Skeletal muscle tissue (tissue), 4 donors: ENCODE results near the gene NFATC1. TPM values are rescaled to one million over a fixed set of nuclear protein-coding genes. Genes with fewer than 3 reads are reported as not detected.

Experiments used
- H3K27ac ChIP-seq: one replicate; pipeline ENCODE4 v1.7.0; 2013; ENCODE audit warnings: mild to moderate bottlenecking, low read depth, low read length, inconsistent platforms
- H3K27me3 ChIP-seq, 3 donors: one replicate each; pipeline ENCODE4 v1.7.0; 2013; ENCODE audit warnings: low read length in 3 of 3; ENCODE audit not compliant: control insufficient read depth in 3 of 3, insufficient read depth in 3 of 3
- H3K36me3 ChIP-seq, 3 donors: one replicate each; pipeline ENCODE4 v1.7.0; 2013; ENCODE audit warnings: low read length in 3 of 3; ENCODE audit not compliant: control insufficient read depth in 3 of 3, insufficient read depth in 3 of 3
- H3K4me1 ChIP-seq, 3 donors: one replicate each; pipeline ENCODE4 v1.7.0; 2013; ENCODE audit warnings: low read length in 3 of 3, mild to moderate bottlenecking in 3 of 3; ENCODE audit not compliant: control insufficient read depth in 3 of 3, insufficient read depth in 3 of 3
- H3K4me3 ChIP-seq, 3 donors: one replicate each; pipeline ENCODE4 v1.7.0; 2013; ENCODE audit warnings: low read length in 3 of 3
- H3K9ac ChIP-seq, 3 donors: one replicate each; pipeline ENCODE4 v1.7.0; 2013; ENCODE audit warnings: low read length in 3 of 3, mild to moderate bottlenecking in 3 of 3, moderate library complexity in 2 of 3, low read depth in 1 of 3
- H3K9me3 ChIP-seq, 3 donors: one replicate each; pipeline ENCODE4 v1.7.0; 2013; ENCODE audit warnings: low read length in 3 of 3; ENCODE audit not compliant: control insufficient read depth in 3 of 3
- total RNA-seq: library from RNA; depleted of rRNA; stranded (reverse); fragments of >200 nt; gene quantifications from one replicate; pipeline ENCODE4 v1.2.3, GENCODE V29; 2014
- donor health status: Osteomylitis.

NFATC1 gene
- total RNA-seq, 1 donor from 2014 or later = 10.4 TPM

GRCh38 chr18:79445696-79446561 lies 50.2 kb downstream of the NFATC1 start:
- peaks cover 9 to 12% (median 10%) of the 10 kb centered on the region in 3 donors for H3K36me3 ChIP-seq
- H3K4me1 ChIP-seq = peaks cover 8 to 33% (median 15%) of the 10 kb centered on the region in 3 donors
- H3K27me3 ChIP-seq = no peaks in the 10 kb centered on the region
- peak overlapping the region; percentile 62 for H3K27ac ChIP-seq
- peak overlapping the region in 2 of 3 donors; percentile 29 to 36 for H3K4me3 ChIP-seq
- no peaks in the 10 kb centered on the region for H3K9me3 ChIP-seq
- H3K9ac ChIP-seq = peak overlapping the region; percentile 22 to 77 (median 64)

GRCh38 chr18:79446931-79447330 lies 51.2 kb downstream of the NFATC1 start:
- no peaks in the 10 kb centered on the region for H3K27me3 ChIP-seq
- no peak overlapping the region for H3K27ac ChIP-seq
- H3K4me1 ChIP-seq = peaks cover 8 to 30% (median 15%) of the 10 kb centered on the region in 3 donors
- no peak overlapping the region for H3K9ac ChIP-seq
- peaks cover 19 to 21% (median 20%) of the 10 kb centered on the region in 3 donors for H3K36me3 ChIP-seq
- no peaks in the 10 kb centered on the region for H3K9me3 ChIP-seq
- H3K4me3 ChIP-seq = no peak overlapping the region

GRCh38 chr18:79447703-79448367 lies 52.1 kb downstream of the NFATC1 start:
- H3K9ac ChIP-seq = no peak overlapping the region
- peaks cover 22 to 28% (median 28%) of the 10 kb centered on the region in 3 donors for H3K36me3 ChIP-seq
- H3K9me3 ChIP-seq = no peaks in the 10 kb centered on the region
- H3K4me1 ChIP-seq = peaks cover 8 to 28% (median 15%) of the 10 kb centered on the region in 3 donors
- H3K4me3 ChIP-seq = no peak overlapping the region
- H3K27ac ChIP-seq = no peak overlapping the region
- H3K27me3 ChIP-seq = no peaks in the 10 kb centered on the region

- no peak overlapping the region for H3K27ac ChIP-seq
- H3K9me3 ChIP-seq = no peaks in the 10 kb centered on the region
- no peak overlapping the region for H3K9ac ChIP-seq
- H3K27me3 ChIP-seq = no peaks in the 10 kb centered on the region
- no peak overlapping the region for H3K4me3 ChIP-seq
- peaks cover 8 to 20% (median 17%) of the 10 kb centered on the region in 3 donors for H3K4me1 ChIP-seq
- peaks cover 25 to 35% (median 28%) of the 10 kb centered on the region in 3 donors for H3K36me3 ChIP-seq
These were observed 52.9 kb downstream of the NFATC1 start for GRCh38 chr18:79448621-79449020.

- Histone ChIP-seq H3K9ac (no peak overlapping the region), H3K36me3 (peaks cover 25 to 42% (median 36%) of the 10 kb centered on the region in 3 donors), H3K27me3 (no peaks in the 10 kb centered on the region), H3K9me3 (no peaks in the 10 kb centered on the region), H3K27ac (no peak overlapping the region), H3K4me3 (no peak overlapping the region), H3K4me1 (peaks cover 8 to 23% (median 14%) of the 10 kb centered on the region in 3 donors)
These were observed 54.0 kb downstream of the NFATC1 start for GRCh38 chr18:79449551-79450288.

GRCh38 chr18:79450289-79451080 lies 54.8 kb downstream of the NFATC1 start:
- Histone ChIP-seq H3K27me3 (no peaks in the 10 kb centered on the region), H3K9ac (no peak overlapping the region), H3K4me3 (no peak overlapping the region), H3K27ac (no peak overlapping the region), H3K36me3 (peaks cover 28 to 45% (median 36%) of the 10 kb centered on the region in 3 donors), H3K4me1 (peaks cover 6 to 16% (median 7%) of the 10 kb centered on the region in 3 donors), H3K9me3 (no peaks in the 10 kb centered on the region)

- Histone ChIP-seq H3K27me3 (no peaks in the 10 kb centered on the region), H3K36me3 (peaks cover 31 to 45% (median 39%) of the 10 kb centered on the region in 3 donors), H3K27ac (no peak overlapping the region), H3K4me1 (peaks cover 0 to 11% (median 0%) of the 10 kb centered on the region in 3 donors), H3K4me3 (no peak overlapping the region), H3K9ac (no peak overlapping the region), H3K9me3 (no peaks in the 10 kb centered on the region)
These were observed 55.8 kb downstream of the NFATC1 start for GRCh38 chr18:79451237-79452125.

- Histone ChIP-seq H3K27ac (no peak overlapping the region), H3K27me3 (no peaks in the 10 kb centered on the region), H3K4me1 (peaks cover 0 to 11% (median 0%) of the 10 kb centered on the region in 3 donors), H3K9me3 (no peaks in the 10 kb centered on the region), H3K9ac (no peak overlapping the region), H3K36me3 (peaks cover 31 to 51% (median 39%) of the 10 kb centered on the region in 3 donors), H3K4me3 (no peak overlapping the region)
These were observed 56.7 kb downstream of the NFATC1 start for GRCh38 chr18:79452190-79452990.
